Measurements from ENCODE around the gene GTSF1L. TPM values are rescaled to one million over a fixed set of nuclear protein-coding genes. Genes with fewer than 3 reads are reported as not detected.

GTSF1L gene
- total RNA-seq, 2 experiments from 2014 or later: not detected

- Mint-ChIP-seq H3K36me3 (ENCODE audit: low read depth) (peaks cover 3% of the 10 kb centered on the region), H3K4me1 (ENCODE audit: low read depth) (peaks cover 43% of the 10 kb centered on the region), H3K9me3 (peaks cover 10% of the 10 kb centered on the region), H3K27me3 (no peaks in the 10 kb centered on the region), H3K4me3 (no peak overlapping the region), H3K27ac (no peak overlapping the region)
- intact Hi-C loops (cut with micrococcal nuclease): no loop called here
- TF ChIP-seq CTCF (IDR thresholded peaks at IDR 0.05): no peak
- ChIA-PET CTCF (interaction anchor here (0.6 kb wide), 1 partner anchor 239 kb away, joined by 3 read pairs; no protein-coding TSS in a partner anchor), POLR2A (no interaction called here)
- no peak for DNase-seq
- ATAC-seq: no peak
Measured at GRCh38 chr20:43724383-43724782, 2.4 kb downstream of the GTSF1L start.

- DNase-seq (no peak), ATAC-seq (no peak)
- TF ChIP-seq CTCF (IDR thresholded peaks at IDR 0.05): no peak
- H3K4me3 Mint-ChIP-seq: no peak overlapping the region
- H3K4me1 Mint-ChIP-seq (ENCODE audit: low read depth): peaks cover 42% of the 10 kb centered on the region
- no peaks in the 10 kb centered on the region for H3K27me3 Mint-ChIP-seq
- H3K27ac Mint-ChIP-seq: no peak overlapping the region
- intact Hi-C loops (cut with micrococcal nuclease): no loop called here
- H3K36me3 Mint-ChIP-seq (ENCODE audit: low read depth): peaks cover 9% of the 10 kb centered on the region
- ChIA-PET POLR2A (no interaction called here), CTCF (interaction anchor here (0.6 kb wide), 1 partner anchor 240 kb away, joined by 3 read pairs; no protein-coding TSS in a partner anchor)
- H3K9me3 Mint-ChIP-seq: peaks cover 4% of the 10 kb centered on the region
Measured at GRCh38 chr20:43723735-43724134, 3.1 kb downstream of the GTSF1L start.

GRCh38 chr20:43723186-43723585, 3.6 kb downstream of the GTSF1L start:
- H3K36me3 Mint-ChIP-seq (ENCODE audit: low read depth): peaks cover 6% of the 10 kb centered on the region
- ChIA-PET CTCF (no interaction called here), POLR2A (no interaction called here)

GRCh38 chr20:43722153-43722505, 4.7 kb downstream of the GTSF1L start:
- Mint-ChIP-seq H3K36me3 (ENCODE audit: low read depth) (peaks cover 8% of the 10 kb centered on the region), H3K27me3 (no peaks in the 10 kb centered on the region), H3K4me3 (peak overlapping the region; percentile 60), H3K4me1 (ENCODE audit: low read depth) (peaks cover 38% of the 10 kb centered on the region), H3K27ac (peak overlapping the region; percentile 31), H3K9me3 (no peaks in the 10 kb centered on the region)
- intact Hi-C loops (cut with micrococcal nuclease): no loop called here
- peak; percentile 73 for DNase-seq
- ATAC-seq: no peak
- ChIA-PET CTCF (interaction anchor here (0.7 to 1.9 kb wide), 3 partner anchors 27 to 92 kb away, joined by 3 to 5 read pairs (median 3); no protein-coding TSS in a partner anchor), POLR2A (no interaction called here)
- TF ChIP-seq CTCF (IDR thresholded peaks at IDR 0.05): no peak

More at GRCh38 chr20:43723186-43723585, 3.6 kb downstream of the GTSF1L start:
- ATAC-seq: no peak
- no peaks in the 10 kb centered on the region for H3K27me3 Mint-ChIP-seq
- peaks cover 36% of the 10 kb centered on the region for H3K4me1 Mint-ChIP-seq (ENCODE audit: low read depth)
- no peak overlapping the region for H3K27ac Mint-ChIP-seq
- H3K9me3 Mint-ChIP-seq: no peaks in the 10 kb centered on the region
- intact Hi-C loops (cut with micrococcal nuclease): no loop called here
- DNase-seq: no peak
- TF ChIP-seq CTCF (IDR thresholded peaks at IDR 0.05): no peak
- H3K4me3 Mint-ChIP-seq: no peak overlapping the region

- ChIA-PET POLR2A (no interaction called here), CTCF (interaction anchor here (0.7 to 1.9 kb wide), 3 partner anchors 28 to 92 kb away, joined by 3 to 5 read pairs (median 3); no protein-coding TSS in a partner anchor)
- ATAC-seq (peak; percentile 66), DNase-seq (no peak)
- Mint-ChIP-seq H3K4me1 (ENCODE audit: low read depth) (peaks cover 41% of the 10 kb centered on the region), H3K4me3 (peak overlapping the region; percentile 60), H3K9me3 (no peaks in the 10 kb centered on the region), H3K27me3 (no peaks in the 10 kb centered on the region), H3K36me3 (ENCODE audit: low read depth) (peaks cover 8% of the 10 kb centered on the region), H3K27ac (peak overlapping the region; percentile 31)
- no peak for TF ChIP-seq CTCF (IDR thresholded peaks at IDR 0.05)
- intact Hi-C loops (cut with micrococcal nuclease): no loop called here
Measured at GRCh38 chr20:43721429-43722152, 5.2 kb downstream of the GTSF1L start.

Data from activated CD8-positive, alpha-beta T cell treated with anti-CD3 and anti-CD28 coated beads for 36 hours (primary cell).